NT2/D1 (cell line): ENCODE measurements around the gene DSG3.

Source experiments
- DNase-seq: peaks from one replicate; pipeline ENCODE4 v3.0.0-alpha.2; 2011; ENCODE audit warnings: low read depth, low spot score
- H3K27me3 ChIP-seq: 2 replicates; pipeline ENCODE4 v1.6.0; 2011; ENCODE audit warnings: mild to moderate bottlenecking; ENCODE audit not compliant: insufficient read length, insufficient read depth
- H3K36me3 ChIP-seq: 2 replicates; pipeline ENCODE4 v1.6.1; 2011; ENCODE audit warnings: mild to moderate bottlenecking, low read length, mixed read lengths; ENCODE audit not compliant: insufficient read depth, insufficient read length
- H3K4me1 ChIP-seq: 2 replicates; pipeline ENCODE4 v1.5.1; 2011; ENCODE audit not compliant: insufficient read depth, insufficient read length
- H3K4me3 ChIP-seq: 2 replicates; pipeline ENCODE4 v1.5.1; 2011; ENCODE audit warnings: low read depth; ENCODE audit not compliant: insufficient read length
- H3K9ac ChIP-seq: 2 replicates; pipeline ENCODE4 v1.6.0; 2011; ENCODE audit warnings: low read depth; ENCODE audit not compliant: insufficient read length
- H3K9me3 ChIP-seq: 2 replicates; pipeline ENCODE4 v1.5.1; 2011; ENCODE audit warnings: mild to moderate bottlenecking, low read length; ENCODE audit not compliant: insufficient read depth
- SUZ12 ChIP-seq: IDR thresholded peaks from 2 replicates; pipeline ENCODE4 v1.6.1; 2011; ENCODE audit not compliant: insufficient read length, insufficient read depth; ENCODE audit errors: extremely low read depth
- YY1 ChIP-seq: IDR thresholded peaks from 2 replicates; pipeline ENCODE4 v1.6.1; 2011; ENCODE audit not compliant: insufficient read length, insufficient read depth
- ZNF274 ChIP-seq: IDR thresholded peaks from 2 replicates; pipeline ENCODE4 v1.6.1; 2011; ENCODE audit warnings: mild to moderate bottlenecking, low read depth, low read length

DSG3 gene

DNA sequence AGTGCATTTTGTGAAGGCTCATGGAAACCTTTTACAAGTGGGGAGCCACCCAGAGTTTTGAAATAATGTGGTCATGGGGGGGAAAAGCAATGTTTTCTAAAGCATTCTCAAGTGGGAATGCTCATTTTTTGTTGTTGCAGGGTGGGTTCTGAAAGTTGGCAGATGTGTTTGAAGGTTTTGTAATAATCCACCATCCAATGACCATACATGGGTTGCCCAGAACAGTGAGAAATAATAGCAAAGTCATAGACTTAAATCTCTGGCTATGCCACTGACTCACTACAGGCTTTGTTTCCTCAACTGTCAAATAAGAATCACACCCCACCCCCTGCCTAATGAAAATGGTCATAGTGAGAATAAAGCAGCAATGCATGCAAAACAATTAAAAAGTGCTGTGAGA lies 2.9 kb downstream of the DSG3 start:
- Histone ChIP-seq H3K9me3 (no peaks in the 10 kb centered on the region), H3K36me3 (no peaks in the 10 kb centered on the region), H3K9ac (no peak overlapping the region), H3K4me3 (no peak overlapping the region), H3K27me3 (no peaks in the 10 kb centered on the region), H3K4me1 (no peaks in the 10 kb centered on the region)
- DNase-seq: no peak
- no peak for TF ChIP-seq ZNF274
- TF ChIP-seq SUZ12: no peak
- TF ChIP-seq YY1: no peak

DNA sequence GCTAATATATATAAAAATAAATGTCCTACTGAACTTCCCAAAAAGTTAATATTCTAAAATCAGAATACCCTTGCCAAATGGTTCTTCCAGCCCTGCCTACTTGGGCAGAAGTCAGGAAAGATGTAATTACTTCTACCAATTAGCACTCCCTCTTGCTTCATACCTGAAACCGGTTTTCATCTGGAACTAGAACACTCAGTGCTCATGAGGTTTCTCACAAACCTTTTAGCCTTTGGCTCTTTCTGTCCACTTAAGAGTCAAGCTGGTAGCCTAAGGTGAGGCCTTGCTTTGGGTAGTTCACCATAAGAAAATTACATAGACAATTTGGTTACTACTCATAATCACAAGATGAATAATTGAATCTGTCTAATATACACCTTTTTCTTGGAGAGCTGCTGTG lies 4.1 kb downstream of the DSG3 start:
- Histone ChIP-seq H3K4me1 (no peaks in the 10 kb centered on the region), H3K36me3 (no peaks in the 10 kb centered on the region), H3K4me3 (no peak overlapping the region), H3K27me3 (no peaks in the 10 kb centered on the region), H3K9me3 (no peaks in the 10 kb centered on the region), H3K9ac (no peak overlapping the region)
- DNase-seq: no peak
- no peak for TF ChIP-seq ZNF274
- TF ChIP-seq SUZ12: no peak
- no peak for TF ChIP-seq YY1

DNA sequence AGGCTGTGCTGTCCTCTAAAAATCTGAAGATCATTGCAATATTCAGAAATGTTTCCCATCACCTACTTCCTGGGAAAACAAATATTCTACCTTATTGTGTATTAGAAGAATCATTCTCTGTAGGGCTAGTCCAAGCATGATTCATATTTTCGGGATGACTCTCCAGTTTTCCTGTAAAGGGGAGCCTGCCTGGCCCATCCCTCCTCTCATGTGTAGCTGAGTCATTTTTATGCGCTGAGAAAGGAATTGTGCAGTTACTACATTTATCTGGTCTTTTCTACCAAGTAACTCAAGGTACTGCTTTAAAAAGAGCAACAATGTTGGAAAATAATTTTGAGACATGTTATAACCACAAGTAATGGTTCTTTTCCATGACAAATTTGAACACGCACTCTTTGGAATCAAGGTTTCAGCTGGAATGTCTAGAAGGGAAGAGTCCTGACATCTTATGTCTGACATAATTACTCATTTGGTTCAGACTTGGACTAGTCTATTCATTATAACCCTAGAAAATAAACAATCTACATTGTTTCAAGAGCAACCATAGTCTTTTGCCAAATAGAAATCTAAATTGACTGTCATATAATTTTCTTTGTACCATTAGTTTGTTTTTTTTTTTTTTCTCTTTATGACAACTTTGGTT lies 6.6 kb downstream of the DSG3 start:
- Histone ChIP-seq H3K4me1 (no peaks in the 10 kb centered on the region), H3K9ac (no peak overlapping the region), H3K4me3 (no peak overlapping the region), H3K9me3 (no peaks in the 10 kb centered on the region), H3K27me3 (no peaks in the 10 kb centered on the region), H3K36me3 (no peaks in the 10 kb centered on the region)
- TF ChIP-seq SUZ12 (no peak), YY1 (no peak), ZNF274 (no peak)
- DNase-seq: no peak

DNA sequence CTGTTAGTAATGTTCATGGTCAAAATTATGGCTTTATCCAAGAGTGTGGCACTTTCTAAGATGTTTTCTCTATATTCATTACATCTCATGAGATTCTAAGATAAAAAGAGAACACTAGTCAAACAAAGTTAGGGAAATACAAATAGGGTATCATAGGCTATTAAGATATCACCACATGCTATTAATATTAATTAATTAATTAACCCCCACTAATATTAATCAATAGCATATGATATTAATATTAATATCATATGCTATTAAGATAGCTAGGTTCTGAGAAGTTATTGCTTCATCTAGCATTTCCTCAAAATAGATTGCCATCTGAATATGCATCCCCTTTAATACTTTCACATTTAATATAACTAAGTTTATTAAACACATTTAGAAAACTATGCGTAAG lies 22.1 kb downstream of the DSG3 start:
- Histone ChIP-seq H3K9ac (no peak overlapping the region), H3K36me3 (no peaks in the 10 kb centered on the region), H3K4me3 (no peak overlapping the region), H3K27me3 (no peaks in the 10 kb centered on the region), H3K9me3 (no peaks in the 10 kb centered on the region), H3K4me1 (no peaks in the 10 kb centered on the region)
- TF ChIP-seq YY1 (no peak), ZNF274 (no peak), SUZ12 (no peak)
- no peak for DNase-seq

DNA sequence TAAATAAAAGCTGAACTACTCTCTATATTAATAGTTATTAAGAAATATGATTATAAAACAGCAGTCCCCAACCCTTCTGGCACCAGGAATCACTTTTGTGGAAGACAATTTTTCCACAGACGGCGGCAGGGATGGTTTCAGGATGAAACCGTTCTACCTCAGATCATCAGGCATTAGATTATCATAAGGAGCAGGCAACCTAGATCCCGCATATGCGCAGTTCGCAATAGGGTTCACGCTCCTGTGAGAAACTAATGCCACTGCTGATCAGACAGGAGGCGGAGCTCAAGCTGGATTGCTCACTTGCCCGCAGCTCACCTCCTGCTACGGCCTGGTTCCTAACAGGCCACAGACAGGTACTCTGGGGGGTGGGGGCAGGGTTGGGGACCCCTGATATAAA lies 31.1 kb downstream of the DSG3 start:
- Histone ChIP-seq H3K36me3 (no peaks in the 10 kb centered on the region), H3K27me3 (no peaks in the 10 kb centered on the region), H3K4me3 (no peak overlapping the region), H3K9ac (no peak overlapping the region), H3K9me3 (peaks cover 6% of the 10 kb centered on the region; the same call in 1 of the 2 replicates), H3K4me1 (no peaks in the 10 kb centered on the region)
- no peak for TF ChIP-seq ZNF274
- no peak for TF ChIP-seq YY1
- TF ChIP-seq SUZ12: no peak
- no peak for DNase-seq

DNA sequence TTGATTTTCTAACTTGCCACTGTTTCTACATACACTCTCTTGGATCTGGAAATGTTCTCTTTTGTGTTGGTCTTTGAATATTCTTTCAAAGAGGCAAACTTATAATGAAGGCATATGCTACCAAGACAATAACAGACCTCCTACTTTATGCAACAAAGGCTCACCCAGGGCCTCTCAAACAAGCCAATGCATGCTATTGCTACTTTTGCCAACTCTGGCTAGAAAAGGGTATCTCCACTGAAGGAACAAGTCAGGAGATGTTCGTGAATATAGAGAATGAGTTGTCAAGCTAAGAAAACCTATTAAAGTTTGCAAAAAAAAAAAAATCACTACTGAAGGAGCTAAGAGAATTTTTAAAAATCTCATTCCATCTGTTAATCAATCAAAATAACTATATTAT lies 34.5 kb downstream of the DSG3 start:
- Histone ChIP-seq H3K4me1 (no peaks in the 10 kb centered on the region), H3K27me3 (no peaks in the 10 kb centered on the region), H3K9me3 (peaks cover 6% of the 10 kb centered on the region; the same call in 1 of the 2 replicates), H3K4me3 (no peak overlapping the region), H3K9ac (no peak overlapping the region), H3K36me3 (no peaks in the 10 kb centered on the region)
- TF ChIP-seq ZNF274 (no peak), SUZ12 (no peak), YY1 (no peak)
- DNase-seq: no peak

DNA sequence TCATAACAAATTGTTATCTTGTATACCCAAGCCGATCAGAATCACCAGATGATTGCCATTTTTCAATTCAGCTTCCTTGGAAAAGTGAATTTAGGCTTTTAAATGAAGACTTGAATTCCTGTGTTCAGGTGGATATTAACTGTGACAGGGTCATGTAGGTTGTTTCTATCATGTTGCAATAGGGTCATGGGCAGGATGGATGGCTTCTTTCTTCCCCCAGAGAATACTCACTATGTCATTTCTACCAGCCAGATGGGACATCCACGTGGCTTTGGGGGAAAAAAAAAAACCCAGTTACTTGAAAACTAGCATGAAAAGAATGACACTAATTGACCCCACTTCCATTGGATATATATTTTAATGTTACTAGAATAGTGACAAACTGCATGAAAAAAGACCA lies 35.9 kb downstream of the DSG3 start:
- H3K9ac ChIP-seq: no peak overlapping the region
- no peak for TF ChIP-seq YY1
- no peak for TF ChIP-seq ZNF274
- H3K4me1 ChIP-seq: no peaks in the 10 kb centered on the region
- H3K9me3 ChIP-seq: peaks cover 6% of the 10 kb centered on the region; the same call in 1 of the 2 replicates
- no peak overlapping the region for H3K4me3 ChIP-seq
- no peaks in the 10 kb centered on the region for H3K27me3 ChIP-seq
- DNase-seq: no peak
- no peaks in the 10 kb centered on the region for H3K36me3 ChIP-seq

DNA sequence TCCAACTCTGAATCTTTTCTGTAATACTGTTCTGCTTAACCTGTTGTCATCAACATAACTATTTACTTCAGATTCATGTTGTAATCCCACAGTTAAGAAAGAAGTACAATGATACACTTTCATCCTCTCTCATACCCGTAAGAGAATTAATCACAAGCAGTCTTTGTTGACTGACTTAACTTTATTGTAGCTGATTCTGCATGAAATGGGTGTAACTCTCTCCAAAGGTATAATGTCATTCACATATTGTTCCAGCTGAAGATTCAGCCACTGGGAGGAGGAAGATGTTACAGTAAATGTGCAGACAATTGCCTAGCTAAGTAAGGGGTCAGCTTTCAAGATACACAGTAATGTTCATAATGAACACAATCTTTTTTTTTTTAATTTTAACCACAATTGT lies 36.9 kb downstream of the DSG3 start:
- Histone ChIP-seq H3K9ac (no peak overlapping the region), H3K27me3 (no peaks in the 10 kb centered on the region), H3K36me3 (no peaks in the 10 kb centered on the region), H3K9me3 (no peaks in the 10 kb centered on the region), H3K4me3 (no peak overlapping the region), H3K4me1 (no peaks in the 10 kb centered on the region)
- DNase-seq: no peak
- TF ChIP-seq SUZ12 (no peak), ZNF274 (no peak), YY1 (no peak)
